Activated gamma-delta T cell treated with anti-CD3 and anti-CD28 coated beads, Interleukin-2, amount 50 U/mL, for 16 hours (primary cell): ENCODE results near the gene ICAM3.

ENCODE experiments used
- DNase-seq: peaks from one replicate; pipeline ENCODE4 v3.0.0-alpha.2; 2020; ENCODE audit warnings: low read depth

ICAM3 gene

DNA sequence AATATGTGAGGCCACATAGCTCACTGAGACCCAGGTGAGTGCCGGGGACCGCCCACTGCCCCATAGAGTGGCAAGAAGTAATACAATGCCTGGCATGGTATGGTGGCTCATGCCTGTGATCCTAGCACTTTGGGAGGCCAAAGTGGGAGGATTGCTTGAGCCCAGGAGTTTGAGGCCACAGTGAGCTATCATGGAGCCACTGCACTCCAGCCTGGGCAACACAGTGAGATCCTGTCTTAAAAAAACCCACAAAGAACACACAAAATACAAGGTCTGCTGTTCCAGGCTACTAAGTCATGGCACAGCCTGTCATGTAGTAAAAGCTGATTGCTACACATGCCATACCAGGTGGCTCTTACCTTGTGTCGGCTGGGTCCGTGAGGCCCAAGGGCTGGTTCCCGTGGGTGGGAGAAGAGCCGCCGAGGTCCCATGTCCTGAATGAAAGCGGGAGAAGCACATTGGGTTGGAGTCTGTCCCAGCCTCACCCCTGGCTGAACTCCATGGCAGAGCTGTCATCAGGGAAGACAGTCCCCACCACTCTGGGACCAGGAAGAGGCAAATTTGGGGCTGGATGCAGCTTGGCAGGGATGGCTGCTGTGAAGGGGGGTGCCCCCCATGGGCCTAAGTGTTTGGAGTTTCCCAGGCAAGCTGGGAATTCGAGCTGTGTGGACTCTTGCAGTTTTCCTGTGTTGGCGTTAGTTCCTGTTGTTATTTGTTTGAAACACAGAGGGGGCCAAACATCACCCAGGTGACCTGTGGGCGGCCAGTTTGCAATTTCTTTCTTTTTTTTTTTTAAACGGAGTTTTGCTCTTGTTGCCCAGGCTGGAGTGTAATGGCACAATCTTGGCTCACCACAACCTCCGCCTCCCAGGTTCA, 20.4 kb downstream of the ICAM3 start:
- DNase-seq: no peak

DNA sequence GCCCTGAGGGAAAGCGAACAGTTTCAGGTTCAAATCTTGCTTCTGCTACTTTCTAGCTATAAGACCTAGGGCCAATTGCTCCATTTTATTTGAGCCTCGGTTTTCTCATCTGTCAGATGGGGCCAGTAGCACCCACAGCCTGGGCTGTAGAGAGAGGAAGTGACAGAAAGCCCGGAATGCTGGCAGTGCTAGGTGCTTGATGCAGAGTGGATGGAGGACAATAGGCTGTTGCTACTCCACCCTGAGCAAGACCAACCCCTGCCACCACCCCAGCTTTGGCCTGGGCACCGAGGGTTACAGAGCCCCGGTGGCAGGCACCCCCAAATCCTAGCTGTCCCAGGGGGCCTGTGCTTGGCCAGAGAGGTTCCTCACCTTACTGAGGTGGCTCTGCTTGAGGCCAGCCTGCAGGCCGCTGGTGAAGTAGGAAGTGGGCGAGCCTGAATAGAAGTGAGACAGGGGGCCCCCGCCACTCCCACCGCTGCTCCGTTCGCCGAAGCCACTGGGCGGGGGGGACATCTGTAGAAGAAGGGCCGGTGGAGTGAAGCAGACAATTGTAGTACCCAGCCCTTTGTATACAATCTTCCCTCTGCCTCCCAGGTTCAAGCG, 21.5 kb downstream of the ICAM3 start:
- DNase-seq: no peak

- DNase-seq: no peak
These were observed 22.2 kb downstream of the ICAM3 start for GRCh38 chr19:10317045-10317856.

- DNase-seq: no peak
These were observed 23.0 kb downstream of the ICAM3 start for GRCh38 chr19:10316229-10317044.

- DNase-seq: peak; percentile 89
These were observed 23.8 kb downstream of the ICAM3 start, which contains the start of gene FDX2 for GRCh38 chr19:10315335-10316214. FDX2 (minus strand) TSS chr19:10316015; CDS start chr19:10315996, 19 bp downstream.

GRCh38 chr19:10309423-10309822, 30.0 kb downstream of the ICAM3 start, which contains the start of gene ZGLP1:
ZGLP1 (minus strand) TSS chr19:10309815.
- no peak for DNase-seq

GRCh38 chr19:10306327-10306726, 33.1 kb downstream of the ICAM3 start:
- DNase-seq: no peak

- DNase-seq: no peak
These were observed 34.2 kb downstream of the ICAM3 start for GRCh38 chr19:10305139-10305806.

DNA sequence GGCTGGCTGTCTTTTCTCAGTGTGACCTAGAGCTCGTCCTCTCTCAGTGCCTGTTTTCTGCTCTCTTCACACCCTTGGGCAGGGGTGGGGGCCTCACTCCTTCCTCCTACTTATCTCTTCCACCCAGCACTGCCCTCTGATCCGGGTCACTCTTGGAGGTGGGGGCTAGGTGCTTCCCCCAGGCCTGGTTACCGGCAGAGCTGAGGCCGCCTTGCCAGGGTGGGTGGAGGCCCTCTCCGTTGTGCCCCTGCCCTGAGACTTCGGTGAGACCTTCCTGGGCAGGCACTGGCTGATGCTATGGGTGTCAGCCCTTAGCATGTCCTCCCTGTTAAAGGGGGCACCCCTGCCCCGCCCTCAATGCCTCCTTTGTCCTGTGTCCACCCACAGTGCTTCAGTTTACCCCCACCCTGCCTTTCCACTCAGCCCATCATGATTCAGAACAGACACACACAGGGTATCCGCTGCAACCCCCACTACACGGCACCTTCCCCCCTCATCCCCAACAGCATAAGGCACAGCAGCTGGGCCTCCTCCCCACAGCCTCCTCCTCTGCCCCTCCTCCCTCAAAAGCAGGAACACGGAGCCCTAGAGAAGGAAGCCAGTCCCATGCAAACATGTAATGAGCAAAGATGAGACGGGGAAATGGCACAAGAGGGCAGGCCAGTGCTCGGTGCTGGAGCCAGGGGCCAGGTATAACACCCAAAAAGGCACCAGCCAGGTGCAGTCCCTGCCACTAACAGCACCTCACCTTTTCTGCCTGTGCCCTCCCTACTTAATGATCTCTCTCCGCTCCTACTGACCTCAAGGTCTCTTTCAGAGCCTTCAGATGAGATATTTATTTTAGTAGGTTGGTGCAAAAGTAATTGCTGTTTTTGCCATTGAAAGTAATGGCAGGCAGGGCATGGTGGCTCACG, 39.6 kb downstream of the ICAM3 start:
- DNase-seq: no peak

DNA sequence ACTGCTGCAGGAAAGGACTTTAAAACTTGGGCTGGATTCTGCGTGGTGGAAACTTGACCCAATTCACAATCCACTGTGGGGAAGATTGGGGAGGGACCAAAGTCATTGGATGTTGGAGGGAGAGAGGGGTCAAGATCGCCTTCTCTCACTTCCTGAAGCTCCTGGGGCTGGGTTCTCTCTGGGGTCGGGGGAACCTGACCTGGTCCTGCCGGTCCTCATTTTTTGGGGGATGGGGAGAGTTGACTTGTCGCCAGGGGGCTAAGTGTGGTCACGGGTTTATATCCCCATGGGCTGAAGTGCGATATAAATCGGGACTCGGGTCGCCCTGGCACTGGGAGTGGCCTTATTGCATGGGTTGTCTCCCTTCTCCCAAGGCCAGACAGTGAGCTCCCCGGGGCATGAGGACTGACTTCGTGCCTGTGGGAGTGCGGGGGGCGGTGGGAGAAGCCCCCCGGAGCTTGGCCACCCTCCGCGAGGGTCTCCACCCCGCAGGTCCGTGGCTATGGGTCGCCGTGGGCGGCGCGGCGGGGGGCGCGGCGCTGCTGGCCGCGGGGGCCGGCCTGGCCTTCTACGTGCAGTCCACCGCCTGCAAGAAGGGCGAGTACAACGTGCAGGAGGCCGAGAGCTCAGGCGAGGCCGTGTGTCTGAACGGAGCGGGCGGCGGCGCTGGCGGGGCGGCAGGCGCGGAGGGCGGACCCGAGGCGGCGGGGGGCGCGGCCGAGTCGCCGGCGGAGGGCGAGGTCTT, 43.4 kb downstream of the ICAM3 start:
- no peak for DNase-seq

DNA sequence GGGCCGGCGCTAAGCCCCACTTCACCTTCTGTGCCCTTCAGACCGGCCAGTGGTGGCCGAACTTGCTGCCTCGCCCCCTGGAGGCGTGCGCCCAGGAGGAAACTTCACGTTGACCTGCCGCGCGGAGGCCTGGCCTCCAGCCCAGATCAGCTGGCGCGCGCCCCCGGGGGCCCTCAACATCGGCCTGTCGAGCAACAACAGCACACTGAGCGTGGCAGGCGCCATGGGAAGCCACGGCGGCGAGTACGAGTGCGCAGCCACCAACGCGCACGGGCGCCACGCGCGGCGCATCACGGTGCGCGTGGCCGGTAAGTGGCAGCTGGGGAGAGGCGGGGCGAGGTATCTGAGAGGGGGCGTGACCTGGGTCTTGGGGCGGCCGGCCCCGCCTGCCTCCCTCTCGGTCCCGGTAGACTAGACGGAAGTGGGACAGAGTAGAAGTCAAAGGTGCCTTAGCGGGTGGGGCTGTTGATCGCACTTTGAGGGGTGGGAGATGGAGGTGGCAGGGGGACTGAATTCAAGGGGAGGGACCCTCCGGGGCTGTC, 44.0 kb downstream of the ICAM3 start:
- DNase-seq: no peak

- no peak for DNase-seq
These were observed 45.1 kb downstream of the ICAM3 start for GRCh38 chr19:10294368-10294697.

GRCh38 chr19:10293637-10294367, 45.6 kb downstream of the ICAM3 start:
- DNase-seq: no peak

DNA sequence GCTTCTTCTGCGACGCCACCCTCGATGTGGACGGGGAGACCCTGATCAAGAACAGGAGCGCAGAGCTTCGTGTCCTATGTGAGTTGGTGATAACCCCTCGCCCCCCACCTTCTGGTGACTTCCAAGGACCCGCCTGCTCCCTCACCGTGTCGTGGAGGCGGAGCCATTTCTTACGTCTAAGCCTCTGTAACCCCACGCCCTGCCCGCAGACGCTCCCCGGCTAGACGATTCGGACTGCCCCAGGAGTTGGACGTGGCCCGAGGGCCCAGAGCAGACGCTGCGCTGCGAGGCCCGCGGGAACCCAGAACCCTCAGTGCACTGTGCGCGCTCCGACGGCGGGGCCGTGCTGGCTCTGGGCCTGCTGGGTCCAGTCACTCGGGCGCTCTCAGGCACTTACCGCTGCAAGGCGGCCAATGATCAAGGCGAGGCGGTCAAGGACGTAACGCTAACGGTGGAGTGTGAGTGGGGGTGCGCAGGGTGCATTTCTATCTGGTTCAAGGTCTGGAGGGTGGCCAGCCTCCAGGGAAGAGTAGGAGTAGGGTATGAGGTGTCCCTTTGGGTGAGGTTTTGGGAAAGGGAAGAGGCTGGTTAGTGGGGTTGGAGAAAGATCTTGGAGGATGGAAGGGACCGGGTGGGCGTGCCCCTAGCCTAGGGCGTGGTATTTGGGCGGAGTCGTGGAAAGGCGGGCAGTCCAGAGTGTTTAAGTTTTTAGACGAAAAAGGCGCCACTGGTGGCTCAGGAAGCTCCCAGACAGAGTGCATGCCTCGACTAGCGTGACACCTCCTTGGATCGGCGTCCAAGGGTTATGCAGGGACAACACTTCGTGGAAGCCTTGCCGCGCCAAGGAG, 46.4 kb downstream of the ICAM3 start:
- no peak for DNase-seq

- DNase-seq: peak; percentile 50
These were observed 47.1 kb downstream of the ICAM3 start for GRCh38 chr19:10292206-10292788.
